Gastrocnemius medialis (tissue), 4 donors: ENCODE data around the gene MARCHF9. TPM values are rescaled to one million over a fixed set of nuclear protein-coding genes. Genes with fewer than 3 reads are reported as not detected.
"Not testable (repeated sequence)": the region's sequence is repeated elsewhere in the genome, so short reads cannot be mapped to it uniquely, and the experiment has no call there.

ENCODE experiments used
- ATAC-seq, 2 donors: fragments of 150-250 bp; one replicate each; pipeline ENCODE4 v1.9.1; 2016
- DNase-seq, 2 donors: peaks; one replicate each; pipeline ENCODE4 v3.0.0-alpha.2; 2019
- H3K27ac ChIP-seq, 4 donors: fragments of 200-600 bp; sonication (generic); 1 replicate in 1 of 4; 2 replicates in 3 of 4; pipeline ENCODE4 v1.5.1; 2016 to 2018; ENCODE audit warnings: mild to moderate bottlenecking in 2 of 4, moderate library complexity in 1 of 4
- H3K27me3 ChIP-seq, 3 donors: fragments of 200-600 bp; sonication (generic) in 2 of 3; 1 replicate in 1 of 3; 2 replicates in 2 of 3; pipeline versions ENCODE4 v1.5.1 to v1.6.0; 2016 to 2019; ENCODE audit warnings: mild to moderate bottlenecking in 1 of 3, moderate library complexity in 1 of 3
- H3K36me3 ChIP-seq, 2 donors: fragments of 200-600 bp; sonication (generic) in 1 of 2; one replicate each; pipeline ENCODE4 v1.5.1; 2017 to 2018
- H3K4me1 ChIP-seq, 2 donors: fragments of 200-600 bp; sonication (generic) in 1 of 2; one replicate each; pipeline ENCODE4 v1.5.1; 2016 to 2017; ENCODE audit warnings: mild to moderate bottlenecking in 2 of 2
- H3K4me3 ChIP-seq, 4 donors: fragments of 200-600 bp; sonication (generic) in 3 of 4; 1 replicate in 1 of 4; 2 replicates in 3 of 4; pipeline ENCODE4 v1.5.1; 2016 to 2019; ENCODE audit warnings: mild to moderate bottlenecking in 2 of 4
- H3K9me3 ChIP-seq, 3 donors: fragments of 200-600 bp; sonication (generic) in 2 of 3; 1 replicate in 1 of 3; 2 replicates in 2 of 3; pipeline ENCODE4 v1.5.1; 2016 to 2019
- CTCF ChIP-seq, 5 experiments: fragments of 450-650 bp in 3 of 5; fragments of 200-600 bp in 2 of 5; sonication (generic) in 2 of 5; IDR thresholded peaks in 4 of 5; conservative IDR thresholded peaks in 1 of 5; 1 replicate in 4 of 5; 2 replicates in 1 of 5; pipeline ENCODE4 v1.5.1; 2016 to 2019; ENCODE audit warnings: antibody characterized with exemption in 5 of 5, mild to moderate bottlenecking in 3 of 5, moderate library complexity in 3 of 5
- POLR2A ChIP-seq, 2 donors: fragments of 450-650 bp; IDR thresholded peaks; one replicate each; pipeline ENCODE4 v1.6.1; 2017; ENCODE audit warnings: antibody characterized with exemption in 2 of 2, mild to moderate bottlenecking in 2 of 2, moderate library complexity in 2 of 2
- in situ Hi-C, 4 donors: fragments of 200-750 bp; cut with MboI; loops; one replicate each; pipeline versions ENCODE4 v1.15.0 to v1.8.0; 2017; ENCODE audit warnings: low sequenced_read_pairs in 4 of 4
- intact Hi-C: fragments of 100-400 bp; cut with DNase I; formaldehyde crosslinking; loops from one replicate; pipeline ENCODE4 v1.15.1; 2023; ENCODE audit warnings: low total_unique reads
- total RNA-seq, 4 donors: library from RNA; depleted of rRNA; stranded (reverse); fragments of >200 nt; gene quantifications; one replicate each; pipeline versions ENCODE4 v1.1.0 to v1.2.3, GENCODE V29; 2016

Gene MARCHF9
- total RNA-seq, 4 donors from 2014 or later, result 4.8 to 11.3 (median 7.9) TPM

GRCh38 chr12:57713209-57713608 is 41.7 kb upstream of the MARCHF9 start:
- no peak for TF ChIP-seq CTCF (IDR thresholded peaks at IDR 0.05 in 4 of 5, conservative IDR thresholded peaks at IDR 0.05 in 1 of 5)
- no peak for TF ChIP-seq POLR2A (IDR thresholded peaks at IDR 0.05)
- no peak for DNase-seq
- no peak overlapping the region for H3K27ac ChIP-seq
- in situ Hi-C loops, result no loop called here
- H3K4me1 ChIP-seq, result no peaks in the 10 kb centered on the region
- peaks cover 0 to 35% of the 10 kb centered on the region in 2 donors for H3K36me3 ChIP-seq
- H3K27me3 ChIP-seq, result no peaks in the 10 kb centered on the region
- no peak for ATAC-seq
- no peaks in the 10 kb centered on the region for H3K9me3 ChIP-seq
- no peak overlapping the region for H3K4me3 ChIP-seq
- intact Hi-C loops, result no loop called here

GRCh38 chr12:57715036-57715748 is 39.7 kb upstream of the MARCHF9 start:
- H3K4me3 ChIP-seq, H3K9me3 ChIP-seq, H3K4me1 ChIP-seq, intact Hi-C loops, in situ Hi-C loops, ATAC-seq, DNase-seq, H3K27ac ChIP-seq, H3K27me3 ChIP-seq: not testable (repeated sequence)
- peaks cover 5 to 55% of the 10 kb centered on the region in 2 donors for H3K36me3 ChIP-seq

GRCh38 chr12:57715786-57716185 is 39.1 kb upstream of the MARCHF9 start:
- Histone ChIP-seq H3K27me3 (no peaks in the 10 kb centered on the region), H3K4me1 (no peaks in the 10 kb centered on the region), H3K36me3 (peaks cover 5 to 61% of the 10 kb centered on the region in 2 donors), H3K9me3 (no peaks in the 10 kb centered on the region), H3K27ac (no peak overlapping the region), H3K4me3 (no peak overlapping the region)
- intact Hi-C loops (no loop called here), in situ Hi-C loops (no loop called here)
- ATAC-seq (no peak), DNase-seq (no peak)
- TF ChIP-seq CTCF (IDR thresholded peaks at IDR 0.05 in 4 of 5, conservative IDR thresholded peaks at IDR 0.05 in 1 of 5), result no peak
- no peak for TF ChIP-seq POLR2A (IDR thresholded peaks at IDR 0.05)

- peaks cover 5 to 65% of the 10 kb centered on the region in 2 donors for H3K36me3 ChIP-seq
- H3K9me3 ChIP-seq, result no peaks in the 10 kb centered on the region
- no peak overlapping the region for H3K4me3 ChIP-seq
- TF ChIP-seq CTCF (IDR thresholded peaks at IDR 0.05 in 4 of 5, conservative IDR thresholded peaks at IDR 0.05 in 1 of 5) (no peak), POLR2A (IDR thresholded peaks at IDR 0.05) (no peak)
- DNase-seq, result no peak
- H3K27ac ChIP-seq, result no peak overlapping the region
- in situ Hi-C loops (no loop called here), intact Hi-C loops (no loop called here)
- no peak for ATAC-seq
- no peaks in the 10 kb centered on the region for H3K4me1 ChIP-seq
- H3K27me3 ChIP-seq, result no peaks in the 10 kb centered on the region
Observed at GRCh38 chr12:57716305-57716704, 38.6 kb upstream of the MARCHF9 start.

- ATAC-seq (no peak), DNase-seq (no peak)
- intact Hi-C loops (no loop called here), in situ Hi-C loops (no loop called here)
- TF ChIP-seq CTCF (IDR thresholded peaks at IDR 0.05 in 4 of 5, conservative IDR thresholded peaks at IDR 0.05 in 1 of 5), result no peak
- TF ChIP-seq POLR2A (IDR thresholded peaks at IDR 0.05), result no peak
- Histone ChIP-seq H3K4me3 (no peak overlapping the region), H3K4me1 (no peaks in the 10 kb centered on the region), H3K27ac (no peak overlapping the region), H3K27me3 (no peaks in the 10 kb centered on the region), H3K9me3 (no peaks in the 10 kb centered on the region), H3K36me3 (peaks cover 5 to 60% of the 10 kb centered on the region in 2 donors)
Observed at GRCh38 chr12:57717131-57717530, 37.8 kb upstream of the MARCHF9 start.
